Stomach (tissue), 9 donors: ENCODE data around the gene LRRC8B. TPM values are rescaled to one million over a fixed set of nuclear protein-coding genes. Genes with fewer than 3 reads are reported as not detected.

ENCODE experiments used
- DNase-seq, 2 donors: peaks; one replicate each; pipeline versions ENCODE4 v3.0.0 to v3.0.0-alpha.2; 2013 to 2019
- H3K27ac ChIP-seq, 5 donors: fragments of 200-600 bp in 4 of 5; sonication (generic) in 4 of 5; one replicate each; pipeline ENCODE4 v1.5.1; 2013 to 2019; ENCODE audit warnings: mild to moderate bottlenecking in 1 of 5, moderate library complexity in 1 of 5
- H3K27me3 ChIP-seq, 3 donors: fragments of 200-600 bp; sonication (generic); one replicate each; pipeline ENCODE4 v1.5.1; 2017 to 2019; ENCODE audit warnings: mixed run types in 1 of 3
- H3K36me3 ChIP-seq, 4 donors: fragments of 200-600 bp; sonication (generic); 1 replicate in 3 of 4; 2 replicates in 1 of 4; pipeline ENCODE4 v1.5.1; 2016 to 2019
- H3K4me1 ChIP-seq, 4 donors: fragments of 200-600 bp; sonication (generic); one replicate each; pipeline ENCODE4 v1.5.1; 2016 to 2019
- H3K4me3 ChIP-seq, 4 donors: fragments of 200-600 bp; sonication (generic) in 3 of 4; one replicate each; pipeline ENCODE4 v1.5.1; 2016 to 2019; ENCODE audit warnings: mild to moderate bottlenecking in 1 of 4
- H3K9me3 ChIP-seq, 4 donors: fragments of 200-600 bp; sonication (generic); one replicate each; pipeline ENCODE4 v1.5.1; 2016 to 2019
- CTCF ChIP-seq, 7 experiments: fragments of 450-650 bp in 4 of 7; fragments of 200-600 bp in 3 of 7; sonication (generic) in 3 of 7; IDR thresholded peaks; one replicate each; pipeline ENCODE4 v1.5.1; 2016 to 2019; ENCODE audit warnings: antibody characterized with exemption in 7 of 7, control low read depth in 2 of 7, mild to moderate bottlenecking in 1 of 7
- EP300 ChIP-seq: sonication (generic); formaldehyde crosslinking; IDR thresholded peaks from one replicate; pipeline ENCODE4 v1.6.1; 2017; ENCODE audit warnings: antibody characterized with exemption
- POLR2A ChIP-seq, 4 donors: fragments of 450-650 bp; IDR thresholded peaks; one replicate each; pipeline ENCODE4 v1.6.1; 2016; ENCODE audit warnings: antibody characterized with exemption in 4 of 4, control low read depth in 2 of 4, mild to moderate bottlenecking in 1 of 4, moderate library complexity in 1 of 4
- POLR2AphosphoS5 ChIP-seq, 3 donors: sonication (generic); formaldehyde crosslinking; IDR thresholded peaks; one replicate each; pipeline ENCODE4 v1.6.1; 2016; ENCODE audit warnings: antibody characterized with exemption in 3 of 3
- WGBS, 5 donors: extraction: QIAGEN DNeasy Blood & Tissue Kit in 3 of 5; methylation state at CpG; one replicate each; pipeline versions ENCODE4 v1.1.5 to v1.1.7; 2013 to 2018; 5-methylcytosine and 5-hydroxymethylcytosine counted together
- intact Hi-C: fragments of 100-400 bp; cut with DNase I; formaldehyde crosslinking; loops from one replicate; pipeline ENCODE4 v1.15.1; 2023; ENCODE audit warnings: low total_unique reads
- polyA plus RNA-seq, 3 donors: library from polyadenylated mRNA; stranded (reverse); fragments of 200-250 nt; gene quantifications; one replicate each; pipeline ENCODE4 v1.2.3, GENCODE V29; 2013
- total RNA-seq, 5 donors: library from RNA; depleted of rRNA; stranded (reverse); fragments of >200 nt; gene quantifications; one replicate each; pipeline versions ENCODE4 v1.1.0 to v1.2.3, GENCODE V29; 2014 to 2016
- donor health status: healthy with polysubstance abuse.
- donor health status: Bipolar disorder and iron deficiency.
- donor health status: healthy.

The LRRC8B gene
- total and polyA plus RNA-seq, 8 donors: 1.2 to 27.4 (median 7.1) TPM

DNA sequence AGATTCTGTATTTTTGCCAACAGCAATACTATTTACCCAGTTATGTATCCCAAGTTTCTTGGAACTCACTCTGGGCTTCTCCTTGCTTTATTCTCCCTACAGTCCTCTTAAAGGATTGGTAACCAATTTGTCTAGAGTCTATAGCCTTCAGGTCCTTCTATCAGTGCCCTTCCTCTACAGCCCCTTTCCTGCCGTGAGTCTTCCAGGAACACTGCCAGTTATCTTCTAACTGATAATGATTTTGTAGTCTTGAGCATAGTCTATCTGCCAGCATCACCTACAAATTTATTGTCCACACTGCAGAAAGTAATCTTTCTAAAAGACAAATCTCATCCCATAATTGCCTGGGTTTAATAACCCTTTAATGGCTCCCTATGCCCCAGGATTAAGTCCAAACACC, 8.2 kb downstream of the LRRC8B start:
- no peak for DNase-seq
- TF ChIP-seq CTCF (IDR thresholded peaks at IDR 0.05): no peak
- intact Hi-C loops: no loop called here
- 75 to 89% (median 83%) methylated on average over 1 of the region's 1 CpG for WGBS, 5 donors
- Histone ChIP-seq H3K36me3 (no peaks in the 10 kb centered on the region), H3K4me1 (peaks cover 0 to 14% (median 6%) of the 10 kb centered on the region in 4 donors), H3K4me3 (no peak overlapping the region), H3K27ac (no peak overlapping the region), H3K9me3 (no peaks in the 10 kb centered on the region), H3K27me3 (no peaks in the 10 kb centered on the region)

DNA sequence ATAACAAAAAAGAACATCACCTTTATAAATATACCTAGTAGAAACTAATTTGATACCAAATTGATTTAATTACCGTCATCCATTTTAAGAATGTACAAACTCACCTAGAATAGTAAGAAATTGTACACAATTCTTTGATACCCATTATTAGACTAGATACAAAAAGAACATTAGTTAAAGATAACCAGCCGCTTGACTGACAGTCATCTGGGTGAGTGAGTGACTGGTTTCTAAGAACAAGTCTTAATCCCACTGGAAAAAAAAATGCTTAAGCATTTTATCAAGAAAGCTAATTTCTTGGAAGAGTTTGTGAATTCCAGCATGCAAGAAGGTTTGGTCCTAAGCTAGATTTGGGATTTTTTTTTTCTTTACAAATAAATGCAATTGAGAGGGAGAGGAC, 10.9 kb downstream of the LRRC8B start:
- intact Hi-C loops: no loop called here

DNA sequence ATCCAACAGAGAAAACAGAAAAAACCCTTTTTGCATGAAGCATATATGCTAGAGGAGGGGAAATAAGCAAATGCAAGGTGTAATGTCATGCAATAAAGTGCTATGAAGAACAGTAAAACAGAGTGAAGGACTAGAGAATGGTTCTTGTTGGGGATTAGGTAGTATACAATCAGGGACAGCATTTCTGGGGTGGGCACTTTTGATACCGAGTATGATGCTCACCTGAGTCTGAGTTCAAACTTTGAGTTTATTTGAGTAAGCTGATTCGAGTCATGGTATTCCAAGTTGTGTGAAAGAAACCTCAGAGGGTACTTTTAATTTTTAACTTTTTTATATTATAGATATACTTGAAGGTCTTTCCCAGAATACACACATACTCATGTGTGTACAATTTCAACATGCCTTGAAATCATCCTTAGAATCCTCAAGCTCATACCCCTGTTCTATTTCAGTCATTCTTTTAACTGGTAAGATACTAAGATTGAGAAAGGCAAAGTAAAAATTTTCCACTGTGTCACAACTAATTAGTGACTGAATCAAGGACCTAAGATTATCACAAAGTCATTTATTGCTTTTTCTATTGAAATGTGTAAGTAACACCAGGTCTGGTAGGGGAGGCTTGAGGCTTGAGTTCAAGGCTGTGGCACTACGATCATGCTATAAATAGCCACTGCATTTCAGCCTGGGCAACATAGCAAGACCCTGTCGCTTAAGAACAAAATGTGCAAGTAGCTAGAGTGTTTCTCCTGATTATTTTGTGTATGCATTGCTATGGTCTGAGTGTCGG, 12.1 kb downstream of the LRRC8B start:
- intact Hi-C loops: no loop called here
- 86 to 93% (median 89%) methylated on average over 5 of the region's 5 CpGs for WGBS, 5 donors
- no peak for DNase-seq

More for the DNA sequence above, 10.9 kb downstream of the LRRC8B start:
- H3K4me3 ChIP-seq: no peak overlapping the region
- no peaks in the 10 kb centered on the region for H3K27me3 ChIP-seq
- no peak overlapping the region for H3K27ac ChIP-seq
- peaks cover 0 to 9% (median 0%) of the 10 kb centered on the region in 4 donors for H3K4me1 ChIP-seq
- WGBS, 5 donors: 93 to 98% (median 97%) methylated on average over 2 of the region's 2 CpGs
- no peak for DNase-seq
- no peaks in the 10 kb centered on the region for H3K9me3 ChIP-seq
- TF ChIP-seq EP300 (no peak), CTCF (IDR thresholded peaks at IDR 0.05) (no peak), POLR2A (IDR thresholded peaks at IDR 0.05) (no peak)
- no peaks in the 10 kb centered on the region for H3K36me3 ChIP-seq

GRCh38 chr1:89538361-89538760, 13.7 kb downstream of the LRRC8B start:
- no peak for DNase-seq
- no peaks in the 10 kb centered on the region for H3K27me3 ChIP-seq
- H3K4me3 ChIP-seq: no peak overlapping the region
- no peaks in the 10 kb centered on the region for H3K9me3 ChIP-seq
- H3K4me1 ChIP-seq: no peaks in the 10 kb centered on the region
- intact Hi-C loops: no loop called here
- TF ChIP-seq POLR2A (IDR thresholded peaks at IDR 0.05) (no peak), POLR2AphosphoS5 (IDR thresholded peaks at IDR 0.05) (no peak)
- no peaks in the 10 kb centered on the region for H3K36me3 ChIP-seq
- no peak overlapping the region for H3K27ac ChIP-seq
- 67 to 85% (median 76%) methylated on average over 2 of the region's 2 CpGs for WGBS, 5 donors

More for the DNA sequence above, 12.1 kb downstream of the LRRC8B start:
- TF ChIP-seq EP300 (no peak), CTCF (IDR thresholded peaks at IDR 0.05) (no peak), POLR2A (IDR thresholded peaks at IDR 0.05) (no peak), POLR2AphosphoS5 (IDR thresholded peaks at IDR 0.05) (no peak)
- Histone ChIP-seq H3K27me3 (no peaks in the 10 kb centered on the region), H3K4me1 (peaks cover 0 to 4% (median 0%) of the 10 kb centered on the region in 4 donors), H3K27ac (no peak overlapping the region), H3K4me3 (no peak overlapping the region), H3K36me3 (no peaks in the 10 kb centered on the region), H3K9me3 (no peaks in the 10 kb centered on the region)

DNA sequence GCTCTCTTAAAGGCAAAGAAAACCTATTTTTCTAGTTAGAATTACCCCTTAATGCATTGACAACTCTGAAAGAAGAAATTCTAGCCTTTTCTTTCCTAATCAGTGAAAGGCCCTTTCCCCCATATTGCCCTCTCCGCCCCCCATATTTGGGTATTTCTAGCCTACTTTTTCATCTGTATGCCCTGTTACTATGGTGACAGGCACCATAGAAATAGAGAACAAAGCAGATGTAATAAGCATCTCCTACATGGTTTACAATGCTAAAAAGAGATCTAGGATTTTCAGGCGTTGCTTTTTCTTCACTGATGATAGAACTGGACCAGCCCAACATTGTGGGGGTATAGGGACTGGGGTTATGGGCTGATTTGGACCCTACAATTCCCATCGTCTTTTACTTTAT, 14.5 kb downstream of the LRRC8B start:
- Histone ChIP-seq H3K27me3 (no peaks in the 10 kb centered on the region), H3K9me3 (no peaks in the 10 kb centered on the region), H3K36me3 (no peaks in the 10 kb centered on the region), H3K4me1 (peaks cover 0 to under 1% (median 0%) of the 10 kb centered on the region in 4 donors), H3K4me3 (no peak overlapping the region), H3K27ac (no peak overlapping the region)
- WGBS, 5 donors: 94 to 98% (median 95%) methylated on average over 3 of the region's 3 CpGs
- intact Hi-C loops: no loop called here
- no peak for TF ChIP-seq CTCF (IDR thresholded peaks at IDR 0.05)
- no peak for DNase-seq
